DOHH2 (cell line): ENCODE data around the gene SGPL1.

Experiments
- H3F3A ChIP-seq: fragments of 200-600 bp; sonication (generic), shearing (Covaris generic); 2 replicates; pipeline ENCODE4 v1.6.0; 2016; ENCODE audit warnings: antibody characterized with exemption, mild to moderate bottlenecking; ENCODE audit not compliant: control insufficient read depth, insufficient read depth
- H3K27ac ChIP-seq: fragments of 200-600 bp; sonication (generic); 2 replicates; pipeline ENCODE4 v1.5.1; 2014; ENCODE audit warnings: low read depth, mild to moderate bottlenecking, low read length, moderate library complexity
- H3K27me3 ChIP-seq: fragments of 200-600 bp; sonication (generic); 2 replicates; pipeline ENCODE4 v1.6.1; 2014; ENCODE audit warnings: mild to moderate bottlenecking, low read length, mixed read lengths; ENCODE audit not compliant: control insufficient read depth
- H3K36me3 ChIP-seq: fragments of 200-600 bp; sonication (generic); 2 replicates; pipeline ENCODE4 v1.6.1; 2014; ENCODE audit warnings: mild to moderate bottlenecking, low read length, moderate library complexity, mixed read lengths; ENCODE audit not compliant: control insufficient read depth
- H3K4me1 ChIP-seq: fragments of 200-600 bp; sonication (generic); 2 replicates; pipeline ENCODE4 v1.6.1; 2014; ENCODE audit warnings: mild to moderate bottlenecking, low read length, mixed read lengths; ENCODE audit not compliant: control insufficient read depth
- H3K4me2 ChIP-seq: fragments of 200-600 bp; sonication (generic); 2 replicates; pipeline ENCODE4 v1.6.0; 2014; ENCODE audit warnings: mild to moderate bottlenecking, low read length, moderate library complexity
- H3K4me3 ChIP-seq: fragments of 200-600 bp; sonication (generic); 2 replicates; pipeline ENCODE4 v1.5.1; 2014; ENCODE audit warnings: mild to moderate bottlenecking, low read length, mixed read lengths
- H3K79me2 ChIP-seq: fragments of 200-600 bp; sonication (generic); 2 replicates; pipeline ENCODE4 v1.6.1; 2014; ENCODE audit warnings: mild to moderate bottlenecking, low read length, mixed read lengths; ENCODE audit not compliant: control insufficient read depth
- H3K9me2 ChIP-seq: fragments of 200-600 bp; sonication (generic); replicated peaks from 2 replicates; pipeline ENCODE4 v1.6.1; 2014; ENCODE audit warnings: mild to moderate bottlenecking, low read length, mixed read lengths; ENCODE audit not compliant: control insufficient read depth
- H3K9me3 ChIP-seq: fragments of 200-600 bp; sonication (generic); 2 replicates; pipeline ENCODE4 v1.6.1; 2014; ENCODE audit warnings: antibody characterized with exemption, low read length, mixed read lengths; ENCODE audit not compliant: control insufficient read depth, insufficient read depth
- H4K20me1 ChIP-seq: fragments of 200-600 bp; sonication (generic); 2 replicates; pipeline ENCODE4 v1.6.0; 2014; ENCODE audit warnings: low read depth, mild to moderate bottlenecking, antibody characterized with exemption, low read length, moderate library complexity; ENCODE audit not compliant: control insufficient read depth, insufficient read depth
- CTCF ChIP-seq: fragments of 200-600 bp; sonication (generic); IDR thresholded peaks from one replicate; pipeline ENCODE4 v1.5.1; 2014; ENCODE audit warnings: antibody characterized with exemption, mild to moderate bottlenecking, low read depth, low read length; ENCODE audit not compliant: poor library complexity, severe bottlenecking
- EZH2phosphoT487 ChIP-seq: fragments of 200-600 bp; sonication (generic); IDR thresholded peaks from 2 replicates; pipeline ENCODE4 v1.6.1; 2017; ENCODE audit warnings: borderline replicate concordance, mild to moderate bottlenecking, antibody characterized with exemption, low read length, moderate library complexity, mixed read lengths

SGPL1 gene

GRCh38 chr10:70928140-70928539, 112.4 kb downstream of the SGPL1 start:
- no peaks in the 10 kb centered on the region for H3K9me3 ChIP-seq
- H3K9me2 ChIP-seq = no peaks in the 10 kb centered on the region
- no peaks in the 10 kb centered on the region for H3K79me2 ChIP-seq
- H3K36me3 ChIP-seq = no peaks in the 10 kb centered on the region
- no peaks in the 10 kb centered on the region for H4K20me1 ChIP-seq
- TF ChIP-seq EZH2phosphoT487 (no peak), CTCF (no peak)
- no peaks in the 10 kb centered on the region for H3K27me3 ChIP-seq
- H3K4me1 ChIP-seq = no peaks in the 10 kb centered on the region
- H3K4me3 ChIP-seq = no peak overlapping the region
- H3K27ac ChIP-seq = no peak overlapping the region
- H3F3A ChIP-seq = no peaks in the 10 kb centered on the region
- H3K4me2 ChIP-seq = no peak overlapping the region

- no peaks in the 10 kb centered on the region for H3K79me2 ChIP-seq
- H3F3A ChIP-seq = no peaks in the 10 kb centered on the region
- H3K27me3 ChIP-seq = no peaks in the 10 kb centered on the region
- no peaks in the 10 kb centered on the region for H4K20me1 ChIP-seq
- no peak overlapping the region for H3K4me2 ChIP-seq
- no peaks in the 10 kb centered on the region for H3K9me3 ChIP-seq
- H3K27ac ChIP-seq = no peak overlapping the region
- TF ChIP-seq CTCF (no peak), EZH2phosphoT487 (no peak)
- H3K4me3 ChIP-seq = no peak overlapping the region
- H3K4me1 ChIP-seq = no peaks in the 10 kb centered on the region
- H3K36me3 ChIP-seq = no peaks in the 10 kb centered on the region
- H3K9me2 ChIP-seq = no peaks in the 10 kb centered on the region
Measured at GRCh38 chr10:70930263-70931000, 114.7 kb downstream of the SGPL1 start.
